NOMO-1 treated with DMSO at 0.1 percent for 48 hours (cell line): ENCODE results near the gene GPRC5B.
A peak's percentile ranks its signal among the peaks of the same experiment; 100 is the strongest.

ENCODE experiments used
- DNase-seq: peaks from one replicate; lab custom pipeline; 2025; ENCODE audit not compliant: unreplicated experiment; lab: John Stamatoyannopoulos, UW

The GPRC5B gene

DNA sequence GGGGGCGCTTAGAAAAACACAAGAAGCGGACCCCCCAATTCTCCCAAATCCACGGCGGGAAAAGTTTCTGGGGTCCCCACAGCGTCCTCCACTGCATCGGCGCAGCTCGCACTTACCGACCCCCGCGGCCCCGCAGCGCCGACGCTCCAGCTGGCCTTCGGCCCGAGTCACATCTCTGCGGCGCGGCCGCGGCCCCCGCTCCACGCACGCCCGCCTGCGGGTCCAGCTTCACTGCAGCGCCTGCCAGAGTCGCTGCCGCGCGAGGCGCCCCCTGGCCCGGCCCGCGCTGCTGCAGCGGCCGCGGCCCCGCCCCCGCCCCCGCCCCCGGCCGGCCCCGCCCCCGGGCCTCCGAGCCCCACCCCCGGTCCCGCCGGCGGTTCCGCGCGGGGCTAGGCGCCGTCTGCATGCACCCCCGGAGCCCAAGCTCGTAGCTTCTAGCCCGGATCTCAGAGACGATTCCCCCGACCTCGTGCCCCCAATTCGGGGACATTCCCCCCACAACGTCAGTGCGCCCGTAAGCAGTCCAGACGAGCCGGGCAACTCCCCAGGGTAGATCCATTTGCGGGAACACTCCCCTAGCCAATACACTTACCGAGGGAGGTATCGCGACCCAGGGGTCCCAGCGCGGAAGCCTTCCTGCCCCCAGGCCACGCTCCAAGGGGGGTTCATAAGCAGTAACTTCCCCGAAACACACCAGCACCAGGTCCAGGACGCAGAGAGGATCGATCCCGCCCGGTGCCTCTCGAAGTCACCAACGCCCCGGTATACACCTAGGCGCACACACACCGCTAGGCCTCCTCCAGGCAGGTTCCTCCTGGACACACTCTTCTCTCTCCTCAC, at the start of gene GPRC5B:
Gene GPRC5B, minus strand, starts transcription at position 238 of the 840 bp plus-strand sequence. CDS start 12,003 bp downstream, outside the sequence.
- DNase-seq = no peak

- DNase-seq = no peak
Observed at GRCh38 chr16:19933740-19934139, 49.1 kb upstream of the GPRC5B start.

GRCh38 chr16:19929062-19929511, 44.4 kb upstream of the GPRC5B start:
- no peak for DNase-seq

DNA sequence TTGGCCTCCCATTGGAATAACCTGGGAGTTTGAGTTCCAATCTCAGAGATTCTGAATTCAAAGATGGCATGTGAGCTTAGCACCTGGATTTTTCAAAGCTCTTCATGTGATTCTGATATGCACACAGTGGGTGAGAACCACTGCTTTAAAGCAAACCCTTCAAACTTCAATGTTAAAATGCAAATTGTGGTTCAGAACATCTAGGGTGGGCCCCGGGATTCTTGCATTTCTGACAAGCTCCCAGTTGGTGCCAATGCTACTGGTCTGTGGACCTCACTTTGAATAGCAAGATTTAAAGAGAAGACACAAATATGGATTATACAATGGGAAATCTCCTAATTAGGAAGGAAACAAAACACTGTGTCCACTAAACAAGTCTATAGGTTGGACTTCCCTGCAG, 43.8 kb upstream of the GPRC5B start:
- DNase-seq = no peak

GRCh38 chr16:19926449-19927390, 42.1 kb upstream of the GPRC5B start:
- DNase-seq = no peak

DNA sequence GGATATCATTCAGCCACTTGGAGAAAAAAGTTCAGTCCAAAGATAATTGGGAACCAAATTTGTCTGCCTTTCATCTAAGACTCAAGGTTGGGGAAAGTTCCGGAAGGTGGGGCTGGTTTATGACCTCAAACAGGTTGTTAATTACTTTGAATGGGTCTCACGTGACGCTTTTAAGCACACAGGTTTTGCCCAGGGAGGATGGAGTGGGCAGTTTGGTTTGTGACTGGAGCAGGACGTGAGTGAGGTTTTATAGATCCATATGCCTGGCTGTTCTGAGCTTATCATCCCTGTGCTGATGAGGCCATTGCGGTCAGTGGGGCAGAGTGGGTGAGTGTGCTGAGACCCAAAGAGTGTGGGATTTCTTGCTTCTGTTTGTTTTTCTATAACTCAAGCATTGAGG, 38.7 kb upstream of the GPRC5B start:
- no peak for DNase-seq

DNA sequence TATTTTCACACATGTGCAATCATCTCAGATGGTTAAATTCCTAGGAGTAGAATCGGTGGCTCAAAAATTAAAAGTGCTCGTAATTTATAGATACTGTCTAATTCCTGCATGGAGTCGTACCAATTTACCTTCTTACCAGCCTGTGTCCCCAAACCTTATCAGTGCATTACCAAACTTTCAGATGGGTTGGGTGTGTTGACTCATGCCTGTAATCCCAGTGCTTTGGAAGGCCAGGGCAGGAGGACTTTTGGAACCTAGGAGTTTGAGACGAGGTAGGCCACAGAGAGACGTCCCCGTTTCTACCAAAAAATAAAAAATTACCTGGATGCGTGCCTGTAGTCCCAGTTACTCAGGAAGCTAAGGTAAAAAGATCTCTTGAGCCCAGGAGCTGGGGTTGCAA, 34.5 kb upstream of the GPRC5B start:
- no peak for DNase-seq

GRCh38 chr16:19916064-19916463, 31.4 kb upstream of the GPRC5B start:
- no peak for DNase-seq

DNA sequence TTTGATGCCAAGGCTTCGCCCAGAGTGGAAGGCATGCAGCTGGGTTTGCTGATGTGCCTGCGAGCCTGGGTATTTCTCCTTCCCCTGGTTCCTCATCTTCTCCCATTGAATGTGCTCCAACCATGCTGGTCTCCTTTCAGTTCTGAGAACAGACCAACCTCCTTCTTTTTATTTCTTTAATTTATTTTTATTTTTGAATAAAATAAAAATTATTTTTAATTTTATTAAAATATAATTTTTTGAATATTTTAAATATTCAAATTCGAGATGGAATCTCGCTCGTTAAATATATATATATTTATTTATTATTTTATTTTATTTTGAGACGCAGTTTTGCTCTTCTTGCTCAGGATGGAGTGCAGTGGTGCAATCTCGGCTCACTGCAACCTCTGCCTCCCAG, 30.2 kb upstream of the GPRC5B start:
- no peak for DNase-seq

DNA sequence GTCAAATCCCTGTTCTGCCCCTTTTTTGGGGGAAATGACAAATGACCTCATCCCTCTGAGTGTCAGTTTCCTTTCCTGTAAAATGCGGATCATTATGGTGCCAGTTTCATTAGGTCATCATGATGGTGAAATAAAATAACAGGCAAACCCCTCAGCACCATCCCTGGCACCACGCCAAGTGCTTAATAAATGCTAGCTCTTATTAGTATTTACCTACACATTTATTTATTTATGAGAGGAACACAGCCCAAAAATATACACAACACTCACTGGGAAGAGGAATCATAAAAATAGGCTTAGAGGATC, 28.6 kb upstream of the GPRC5B start:
- DNase-seq = no peak

- DNase-seq = no peak
Observed at GRCh38 chr16:19912455-19913339, 28.0 kb upstream of the GPRC5B start.

DNA sequence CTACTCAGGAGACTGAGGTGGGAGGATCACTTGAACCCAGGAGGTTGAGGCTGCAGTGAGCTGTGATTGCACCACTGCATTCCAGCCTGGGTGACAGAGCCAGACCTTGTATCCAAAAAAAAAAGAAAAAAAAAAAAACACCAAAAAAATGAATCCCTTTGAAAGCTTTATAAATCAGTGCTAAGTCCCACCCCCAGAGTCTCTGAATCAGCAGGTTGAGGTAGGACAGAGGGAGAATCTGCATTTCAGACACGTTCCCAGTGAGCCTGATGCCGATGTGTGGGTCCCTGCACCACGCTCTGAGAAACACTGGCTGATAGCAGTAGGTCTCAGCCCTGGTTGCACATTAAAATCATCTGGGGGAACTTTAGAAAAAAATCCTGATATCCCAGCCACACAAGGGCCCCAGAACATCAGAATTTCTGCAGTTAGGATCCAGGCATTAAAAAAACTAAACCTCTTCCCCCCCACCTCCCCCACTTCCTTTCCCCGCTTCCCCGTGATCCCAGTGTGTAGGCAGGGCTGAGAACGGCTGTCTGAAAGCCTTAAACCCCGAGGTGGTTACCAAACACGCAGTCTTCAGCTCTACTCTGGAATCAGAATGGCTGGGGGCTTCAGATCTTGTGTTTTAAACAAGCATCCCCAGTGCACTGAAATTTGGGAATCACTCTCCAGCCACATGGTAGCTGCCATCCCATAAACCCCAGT, 27.3 kb upstream of the GPRC5B start:
- DNase-seq = no peak

DNA sequence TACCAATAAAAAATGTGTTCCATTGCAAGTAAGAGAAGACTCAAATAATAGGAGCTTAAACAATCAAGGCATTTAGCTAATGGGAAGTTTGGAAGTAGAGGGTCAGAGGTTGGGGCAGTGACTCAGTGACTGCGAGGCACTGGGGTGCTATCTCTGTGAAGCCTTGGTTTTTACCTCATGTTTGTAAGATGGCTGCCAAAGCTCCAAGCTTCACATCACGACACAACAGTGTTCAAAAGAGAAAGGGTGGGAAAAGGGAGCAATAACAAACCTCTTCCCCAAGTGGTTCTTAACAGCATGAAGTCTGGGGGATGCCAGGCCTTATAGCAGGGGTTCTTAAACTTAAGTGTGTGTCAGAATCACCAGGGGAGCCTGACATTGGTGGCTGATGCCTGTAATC, 26.6 kb upstream of the GPRC5B start:
- no peak for DNase-seq

DNA sequence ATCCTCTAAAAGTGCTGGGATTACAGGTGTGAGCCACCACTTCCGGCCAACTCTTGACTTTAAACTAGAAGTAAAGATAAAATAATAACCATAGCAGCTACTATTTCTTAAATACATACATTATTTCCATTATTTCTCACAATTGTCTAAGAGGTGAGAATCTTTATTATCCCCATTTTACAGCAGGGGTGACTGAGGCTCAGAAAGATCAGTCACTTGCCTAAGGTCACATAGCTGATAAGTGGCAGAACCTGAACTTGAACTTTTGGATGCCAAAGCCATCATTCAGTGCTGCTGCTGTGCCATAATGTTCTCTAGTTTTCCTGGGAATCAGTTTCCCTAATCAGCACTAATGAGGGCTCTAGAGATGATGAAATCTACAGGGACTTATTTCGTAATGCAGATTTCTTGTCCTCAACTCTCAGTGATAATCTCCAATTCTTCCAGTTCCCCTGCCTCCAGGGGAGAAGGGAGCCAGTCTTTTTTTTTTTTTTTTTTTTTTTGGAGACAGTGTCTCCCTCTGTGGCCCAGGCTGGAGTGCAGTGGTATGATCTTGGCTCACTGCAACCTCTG, 25.2 kb upstream of the GPRC5B start:
- no peak for DNase-seq

DNA sequence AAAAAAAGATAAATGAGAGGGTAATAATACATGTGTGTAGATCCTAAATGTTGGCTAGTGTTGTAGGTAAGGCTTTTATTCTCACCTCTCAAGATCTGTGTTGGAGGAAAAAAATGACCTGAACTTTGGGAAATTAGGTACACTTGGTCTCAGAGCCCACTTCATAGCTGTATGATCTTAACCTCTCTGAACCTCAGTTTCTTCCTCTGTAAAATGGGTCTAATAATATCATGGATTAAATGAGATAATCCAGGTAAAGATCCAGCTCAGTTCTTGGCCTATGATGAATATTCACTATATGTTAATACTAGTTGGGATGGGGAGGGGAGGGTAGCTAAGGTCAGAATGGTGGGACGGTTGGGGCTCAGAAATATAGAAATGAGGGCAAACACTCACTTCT, 24.3 kb upstream of the GPRC5B start:
- no peak for DNase-seq

DNA sequence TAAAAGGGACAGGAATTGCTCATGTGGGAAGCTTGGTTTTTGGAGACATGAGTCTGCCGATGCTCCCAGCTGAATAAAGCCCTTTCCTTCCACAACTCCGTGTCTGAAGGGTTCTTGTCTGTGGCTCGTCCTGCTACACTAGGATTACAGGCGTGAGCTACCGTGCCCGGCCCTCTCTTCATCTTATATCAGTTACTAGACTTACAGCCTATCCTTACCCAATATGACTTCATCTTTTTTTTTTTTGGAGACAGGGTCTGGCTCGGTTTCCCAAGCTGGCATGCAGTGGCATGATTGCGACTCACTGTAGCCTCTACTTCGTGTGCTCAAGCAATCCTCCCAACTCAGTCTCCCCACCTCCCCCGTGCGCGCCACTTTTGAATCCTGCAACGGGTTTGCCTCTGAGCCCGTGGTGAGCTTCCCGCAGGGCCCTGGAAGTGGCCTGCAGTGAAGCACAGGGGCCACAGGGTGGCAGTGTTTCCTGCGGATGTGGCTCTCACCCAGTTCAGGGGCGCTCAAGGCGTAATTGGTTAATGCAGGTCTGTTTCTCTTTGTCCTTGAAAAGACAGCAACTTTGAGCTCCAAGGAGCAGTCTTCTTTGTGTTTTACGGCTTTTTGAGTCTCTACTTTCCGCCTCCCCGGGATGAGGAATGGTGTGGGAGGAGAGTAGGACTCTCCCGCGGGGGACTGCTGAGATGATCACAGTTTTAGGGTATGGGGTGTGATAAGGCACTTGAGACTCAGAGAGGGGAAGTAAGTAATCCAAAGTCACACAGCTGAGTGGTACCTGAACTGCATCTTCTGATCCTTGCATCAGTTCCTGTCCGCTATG, 22.7 kb upstream of the GPRC5B start:
- peak; percentile 62 for DNase-seq

GRCh38 chr16:19901164-19901563, 16.5 kb upstream of the GPRC5B start:
- DNase-seq = no peak

DNA sequence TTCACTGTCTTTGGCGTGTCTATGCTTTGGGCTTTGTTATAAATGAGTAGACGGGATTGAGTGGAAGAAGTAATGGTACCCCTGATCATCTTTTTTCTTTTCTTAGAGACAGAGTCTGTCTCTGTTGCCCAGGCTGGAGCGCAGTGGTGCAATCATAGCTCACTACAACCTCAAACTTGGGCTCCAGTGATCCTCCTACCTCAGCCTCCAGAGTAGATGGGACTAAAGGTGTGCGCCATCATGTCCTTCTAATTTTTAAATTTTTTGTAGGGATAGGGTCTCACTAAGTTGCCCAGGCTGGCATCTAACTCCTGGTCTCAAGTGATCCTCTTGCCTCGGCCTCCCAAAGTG, 14.9 kb upstream of the GPRC5B start:
- no peak for DNase-seq

GRCh38 chr16:19898924-19899604, 14.4 kb upstream of the GPRC5B start:
- peak; percentile 11 for DNase-seq
